22Rv1 (cell line): ENCODE results near the gene ARHGAP30.

Experiments used
- CTCF ChIP-seq: fragments of 450-650 bp; IDR thresholded peaks from 2 replicates; pipeline ENCODE4 v1.5.1; 2017; ENCODE audit warnings: mild to moderate bottlenecking
- ZFX ChIP-seq: fragments of 450-650 bp; IDR thresholded peaks from 2 replicates; pipeline ENCODE4 v1.6.1; 2017; ENCODE audit warnings: antibody characterized with exemption, borderline replicate concordance

- TF ChIP-seq CTCF (peak; percentile 78), ZFX (no peak)
These were observed 2.2 kb upstream of the ARHGAP30 start for GRCh38 chr1:161071886-161072371.
